HCT116 (cell line): ENCODE data around the gene FOXO6.

Experiments used
- CEBPB ChIP-seq: IDR thresholded peaks from 2 replicates; pipeline ENCODE4 v1.6.1; 2012; ENCODE audit warnings: low read depth
- EZH2 ChIP-seq: fragments of 200-600 bp; sonication (generic); IDR thresholded peaks from 2 replicates; pipeline ENCODE4 v1.6.1; 2017; ENCODE audit warnings: antibody characterized with exemption, mixed run types

DNA sequence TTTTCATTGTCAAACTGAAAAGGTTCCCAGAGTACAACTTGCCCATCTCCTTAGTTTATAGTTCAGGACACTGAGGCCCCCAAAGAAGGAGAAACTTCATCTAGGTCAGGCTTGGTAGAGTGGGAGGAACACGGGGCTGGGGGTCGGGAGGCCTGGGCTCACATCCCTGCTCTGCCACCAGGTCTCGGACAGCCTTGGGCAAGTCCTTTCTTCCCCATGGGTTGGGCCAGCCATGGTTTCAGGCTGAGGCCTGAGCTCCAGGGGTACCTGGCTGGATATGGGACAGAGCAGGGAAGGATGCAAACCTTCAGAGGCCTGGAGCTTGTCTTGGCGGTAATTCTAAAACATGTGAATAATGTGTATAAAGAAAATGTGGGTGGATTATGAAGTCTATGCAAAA, 17.0 kb downstream of the FOXO6 start:
- TF ChIP-seq CEBPB (no peak), EZH2 (no peak)
